H1 (cell line): ENCODE results near the gene SLC38A2.

Experiments
- CTCF ChIP-seq, 3 experiments: IDR thresholded peaks; 1 replicate in 2 of 3; 2 replicates in 1 of 3; pipeline versions ENCODE4 v1.5.1 to v1.6.1; 2011; ENCODE audit warnings: low read length in 3 of 3, mild to moderate bottlenecking in 3 of 3, inconsistent platforms in 2 of 3, low read depth in 1 of 3, moderate library complexity in 1 of 3; ENCODE audit not compliant: insufficient read depth in 1 of 3; ENCODE audit errors: control extremely low read depth in 1 of 3
- EZH2 ChIP-seq: fragments of 200-600 bp; sonication (generic); IDR thresholded peaks from 2 replicates; pipeline ENCODE4 v1.7.1; 2012; ENCODE audit warnings: low read depth, mild to moderate bottlenecking, moderate library complexity, low read length, inconsistent platforms; ENCODE audit not compliant: severe bottlenecking
- RFX5 ChIP-seq: IDR thresholded peaks from 2 replicates; pipeline ENCODE4 v1.6.1; 2011; ENCODE audit warnings: low read depth, low read length, improper control_type of control experiment, borderline replicate concordance
- SP4 ChIP-seq: IDR thresholded peaks from 2 replicates; pipeline ENCODE4 v1.6.1; 2012; ENCODE audit warnings: low read length, inconsistent platforms

- TF ChIP-seq SP4 (no peak; the same call in 1 of the 2 replicates), CTCF (IDR thresholded peaks at IDR 0.05; ENCODE audit: control extremely low read depth in 1 of 3, insufficient read depth in 1 of 3, low read depth in 1 of 3, low read length in 3 of 3) (no peak), RFX5 (no peak), EZH2 (no peak)
Observed at GRCh38 chr12:46358325-46358700, 14.3 kb downstream of the SLC38A2 start.
